SKM-1 (cell line): ENCODE data around the gene TREX2.

Source experiments
- DNase-seq: peaks from one replicate; lab custom pipeline; 2025; ENCODE audit not compliant: unreplicated experiment; lab: John Stamatoyannopoulos, UW

TREX2 gene

GRCh38 chrX:153440556-153441135 is 5.2 kb downstream of the TREX2 start:
- no peak for DNase-seq

DNA sequence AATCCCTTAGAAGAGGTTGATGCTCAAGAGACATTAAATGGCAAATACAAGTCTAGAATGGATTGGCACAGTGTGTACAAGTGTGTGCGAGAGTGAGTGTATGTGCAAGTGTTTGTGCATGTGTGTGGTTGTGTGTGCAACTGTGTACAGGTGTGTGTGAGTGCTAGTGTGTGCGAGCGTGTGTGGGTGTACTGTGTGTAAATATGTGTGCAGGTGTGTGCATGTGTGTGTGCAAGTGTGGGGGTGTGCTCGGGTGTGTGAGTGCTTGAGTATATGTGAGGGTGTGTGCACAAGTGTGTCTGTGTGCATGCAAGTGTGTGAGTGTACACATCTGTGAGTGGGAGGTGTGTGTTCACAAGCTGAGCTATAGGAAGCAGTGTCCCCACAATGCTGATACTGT is 5.9 kb downstream of the TREX2 start:
- DNase-seq: no peak

DNA sequence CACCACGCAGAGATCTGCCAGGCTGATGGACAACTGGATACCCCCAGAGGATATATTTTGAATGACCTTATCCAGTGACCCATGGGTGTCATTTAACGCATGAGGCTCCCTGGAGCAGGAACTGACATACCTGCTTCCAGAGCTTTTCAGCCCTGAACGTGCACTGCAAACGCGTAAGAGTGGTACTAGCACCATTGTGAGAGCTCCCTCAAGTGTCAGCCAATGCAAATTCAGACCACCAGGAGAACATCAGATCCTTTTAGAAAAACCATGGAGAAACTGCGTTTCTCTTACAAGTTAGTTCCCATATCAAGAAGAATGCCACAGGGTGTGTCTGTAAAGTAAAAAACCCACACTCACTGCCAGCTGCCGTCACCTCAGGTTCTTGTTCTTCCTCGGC is 7.3 kb downstream of the TREX2 start:
- DNase-seq: no peak

- DNase-seq: no peak
Measured at GRCh38 chrX:153435845-153436244, 10.0 kb downstream of the TREX2 start.

GRCh38 chrX:153434801-153435200 is 11.1 kb downstream of the TREX2 start:
- no peak for DNase-seq

- DNase-seq: no peak
Measured at GRCh38 chrX:153433781-153434285, 12.0 kb downstream of the TREX2 start.

DNA sequence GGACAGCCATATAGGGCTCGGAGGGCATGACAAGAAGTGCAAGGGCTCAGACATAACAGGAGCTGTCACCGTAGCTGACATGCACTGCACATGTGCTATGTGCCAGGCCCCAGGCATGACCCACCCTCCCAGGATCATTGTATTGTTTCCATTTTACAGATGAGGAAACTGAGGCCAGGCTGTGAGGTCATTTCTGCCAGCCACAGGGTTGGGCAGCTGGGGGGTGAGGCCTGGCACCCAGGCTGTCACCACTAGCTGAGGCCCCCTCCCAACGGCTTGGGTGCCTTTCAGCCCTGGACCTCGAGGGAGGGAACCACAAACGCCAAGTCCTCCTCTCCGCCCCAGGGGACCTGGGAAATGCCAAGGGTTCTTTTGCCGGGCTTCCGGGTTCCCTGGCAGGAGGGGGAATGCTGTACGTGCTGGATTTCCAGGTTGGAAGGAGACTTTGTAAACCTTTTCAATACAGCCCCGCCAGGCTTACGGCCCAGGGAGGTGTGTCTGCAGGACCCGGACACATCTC is 12.6 kb downstream of the TREX2 start:
- DNase-seq: no peak

GRCh38 chrX:153430796-153431195 is 15.1 kb downstream of the TREX2 start:
- no peak for DNase-seq

DNA sequence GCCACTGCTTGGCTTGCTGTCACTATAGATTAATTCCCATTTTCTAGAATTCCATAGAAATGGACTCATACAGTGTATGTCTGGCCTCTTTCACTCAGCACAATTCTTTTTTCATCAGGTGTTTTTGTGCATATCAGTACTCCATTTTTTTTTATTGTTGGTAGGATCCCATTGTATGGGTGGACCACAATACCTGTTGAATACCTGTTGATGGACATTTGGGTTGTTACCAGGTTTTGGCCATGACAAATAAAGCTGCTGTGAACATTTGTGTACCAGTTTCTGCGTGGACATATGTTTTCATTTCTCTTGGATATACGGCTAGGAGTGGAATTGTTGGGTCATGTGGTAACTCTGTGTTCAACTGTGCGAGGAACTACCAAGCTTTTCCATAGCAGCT is 19.7 kb downstream of the TREX2 start:
- no peak for DNase-seq

DNA sequence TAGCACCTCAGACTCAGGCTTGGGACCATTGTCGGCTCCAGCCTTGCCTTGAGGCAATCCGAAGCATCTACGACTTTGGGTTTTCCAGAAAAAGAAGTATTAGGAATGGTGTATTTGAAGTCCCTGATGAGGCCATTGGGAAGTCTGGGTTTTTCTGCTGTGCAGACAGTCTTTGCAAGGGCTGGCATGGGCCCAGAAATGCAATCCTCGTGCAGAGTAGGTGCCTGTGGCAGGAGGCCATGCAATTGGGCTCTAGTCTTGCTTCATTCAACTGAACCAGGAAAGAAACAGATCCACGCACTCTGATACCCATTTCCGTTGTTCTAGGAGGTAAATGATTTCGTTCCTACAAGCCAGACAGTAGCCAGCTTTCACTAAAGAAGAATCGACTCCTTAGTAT is 22.2 kb downstream of the TREX2 start:
- peak; percentile 18 for DNase-seq

DNA sequence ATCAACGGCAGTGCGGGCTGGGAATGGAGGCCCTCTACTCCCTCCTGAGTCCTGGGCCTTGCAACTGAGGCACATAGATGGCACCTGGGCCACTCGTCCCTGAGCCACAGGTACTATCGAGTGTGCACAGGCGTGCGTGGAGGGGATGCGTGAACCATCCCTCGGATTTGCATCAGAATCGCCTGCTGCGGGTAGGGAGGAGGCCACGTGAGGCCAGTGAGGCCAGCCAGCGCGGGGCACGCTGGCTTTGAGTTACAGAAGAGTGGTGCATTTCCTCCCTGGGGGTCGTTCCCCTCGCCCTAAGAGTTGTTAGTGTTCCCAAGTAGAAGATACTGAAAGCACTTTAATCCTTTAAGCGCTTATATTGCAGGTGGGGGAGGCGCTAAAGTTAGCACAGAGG is 24.0 kb downstream of the TREX2 start:
- no peak for DNase-seq

- no peak for DNase-seq
Measured at GRCh38 chrX:153420851-153421599, 24.8 kb downstream of the TREX2 start.

DNA sequence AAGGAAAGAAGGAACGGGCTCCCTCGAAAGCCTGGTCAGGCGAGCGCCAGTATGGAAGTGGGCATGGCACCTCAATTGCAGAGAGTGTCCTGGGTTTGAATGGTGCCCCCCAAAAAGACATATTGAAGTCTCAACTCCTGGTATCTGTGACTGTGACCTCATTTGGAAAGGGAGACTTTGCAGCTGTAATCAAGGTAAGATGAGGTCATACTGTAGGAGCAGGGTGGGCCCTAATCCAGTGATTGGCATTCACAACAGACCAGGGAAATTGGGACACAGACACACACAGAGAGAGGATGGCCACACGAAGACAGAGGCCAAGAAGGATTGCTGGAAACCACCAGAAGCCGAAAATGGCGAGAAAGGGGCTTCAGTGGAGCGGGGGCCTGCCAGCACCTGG is 28.2 kb downstream of the TREX2 start:
- no peak for DNase-seq

DNA sequence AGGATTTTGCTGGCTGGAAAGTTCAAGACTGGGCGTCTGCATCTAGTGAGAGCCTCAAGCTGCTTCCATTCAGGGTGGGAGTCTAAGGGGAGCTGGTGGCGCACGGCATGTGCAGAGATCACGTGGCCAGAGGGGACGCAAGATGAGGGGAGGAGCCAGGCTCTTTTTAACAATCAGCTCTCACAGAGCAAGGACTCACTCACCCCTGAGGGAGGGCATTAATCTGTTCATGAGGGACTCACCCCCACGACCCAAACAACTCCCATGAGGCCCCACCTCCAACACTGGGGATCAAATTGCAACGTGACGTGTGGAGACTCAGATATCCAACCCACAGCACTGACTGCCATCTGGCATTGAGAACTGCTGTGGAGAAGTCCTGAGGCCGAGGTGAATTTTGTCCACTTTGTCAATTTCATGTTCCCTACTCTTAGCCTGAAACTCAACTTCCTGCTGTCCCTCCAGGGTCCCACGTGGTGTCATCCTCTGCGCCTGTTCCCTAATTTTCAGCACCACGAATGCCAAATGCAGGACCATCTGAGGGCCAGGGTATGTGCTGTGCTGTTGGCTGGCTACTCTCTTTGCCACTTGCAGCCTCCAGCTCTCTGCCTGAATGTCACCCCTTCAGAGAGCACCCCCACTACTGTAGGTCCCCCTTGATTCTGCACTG is 28.9 kb downstream of the TREX2 start:
- no peak for DNase-seq

- DNase-seq: peak; percentile 48
Measured at GRCh38 chrX:153414856-153415510, 30.9 kb downstream of the TREX2 start.

GRCh38 chrX:153413731-153414130 is 32.1 kb downstream of the TREX2 start:
- no peak for DNase-seq

- DNase-seq: no peak
Measured at GRCh38 chrX:153412746-153413720, 32.8 kb downstream of the TREX2 start.

DNA sequence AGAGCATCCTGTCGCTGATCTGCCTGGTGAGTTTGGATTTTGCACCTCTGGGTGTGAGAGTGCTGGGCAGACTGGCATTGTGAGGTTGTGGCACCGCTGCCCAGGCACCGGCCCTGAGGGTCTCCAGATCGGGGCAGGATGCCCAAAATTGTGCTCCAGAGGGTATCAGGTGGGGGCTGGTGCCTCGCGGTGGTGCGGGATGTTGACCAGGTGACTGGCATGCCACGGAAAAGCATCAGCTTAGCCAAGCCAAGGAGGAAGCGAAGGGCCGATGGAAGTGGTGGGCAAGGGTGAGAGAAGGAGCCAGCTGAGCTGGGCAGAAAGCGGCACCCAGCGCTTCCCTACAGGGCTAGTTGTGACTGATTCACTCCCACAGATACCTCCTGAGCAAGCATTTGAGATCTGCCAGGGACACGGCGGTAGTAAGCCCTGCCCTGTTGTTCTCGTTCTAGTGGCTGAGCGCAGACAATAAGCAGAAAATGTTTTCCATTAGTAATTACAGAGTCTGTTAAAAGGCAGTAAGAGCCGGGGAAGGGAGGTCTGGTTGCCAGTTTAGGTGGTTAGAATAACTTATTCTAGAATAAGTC is 33.8 kb downstream of the TREX2 start:
- no peak for DNase-seq

DNA sequence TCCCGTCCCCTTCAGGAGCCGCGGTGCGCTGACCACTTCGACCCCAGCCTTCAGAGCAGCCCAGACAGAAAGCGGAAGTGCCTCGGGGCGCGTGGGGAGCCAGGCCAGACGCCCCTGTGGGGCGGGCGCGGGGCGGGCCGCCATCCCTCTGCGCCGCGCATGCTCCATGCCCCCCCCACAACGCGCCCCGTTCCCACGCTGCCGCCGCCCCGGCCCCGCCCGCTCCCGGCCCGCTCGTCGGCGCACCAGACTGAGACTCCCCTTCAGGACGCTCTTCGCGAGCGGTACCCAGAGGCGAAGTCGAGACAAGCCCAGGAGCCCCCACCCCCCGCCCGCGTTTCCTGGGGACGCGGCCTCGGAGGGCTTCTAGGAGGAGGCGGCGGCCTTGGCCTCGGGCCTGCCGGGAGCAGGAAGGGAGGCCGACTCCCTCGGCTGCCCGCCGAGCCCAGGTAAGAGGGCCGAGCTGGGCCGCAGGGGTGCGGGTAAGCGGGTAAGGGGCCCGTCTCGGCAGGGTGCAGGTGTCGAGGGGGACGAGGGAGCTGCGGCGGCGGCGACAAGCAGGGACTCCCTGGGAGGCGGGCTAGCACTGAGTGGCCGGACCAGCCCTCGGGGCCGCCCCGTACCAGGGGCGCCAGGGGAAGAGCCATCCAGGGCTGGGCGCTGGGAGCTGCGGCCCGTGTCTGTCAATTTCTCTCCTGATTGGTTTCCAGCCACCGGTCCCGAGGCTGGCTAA is 34.4 kb downstream of the TREX2 start, which contains the start of gene ZFP92:
ZFP92 (plus strand) TSS at position 218 of the 733 bp plus-strand sequence. CDS start 6,851 bp downstream, outside the sequence.
- no peak for DNase-seq
